DMS114 treated with DMSO at 0.1 percent for 48 hours (cell line): Measurements from ENCODE around the gene GPR87.
A peak's percentile ranks its signal among the peaks of the same experiment; 100 is the strongest.

ENCODE experiments used
- DNase-seq: peaks from one replicate; lab custom pipeline; 2025; ENCODE audit not compliant: unreplicated experiment; lab: John Stamatoyannopoulos, UW

GPR87 gene

DNA sequence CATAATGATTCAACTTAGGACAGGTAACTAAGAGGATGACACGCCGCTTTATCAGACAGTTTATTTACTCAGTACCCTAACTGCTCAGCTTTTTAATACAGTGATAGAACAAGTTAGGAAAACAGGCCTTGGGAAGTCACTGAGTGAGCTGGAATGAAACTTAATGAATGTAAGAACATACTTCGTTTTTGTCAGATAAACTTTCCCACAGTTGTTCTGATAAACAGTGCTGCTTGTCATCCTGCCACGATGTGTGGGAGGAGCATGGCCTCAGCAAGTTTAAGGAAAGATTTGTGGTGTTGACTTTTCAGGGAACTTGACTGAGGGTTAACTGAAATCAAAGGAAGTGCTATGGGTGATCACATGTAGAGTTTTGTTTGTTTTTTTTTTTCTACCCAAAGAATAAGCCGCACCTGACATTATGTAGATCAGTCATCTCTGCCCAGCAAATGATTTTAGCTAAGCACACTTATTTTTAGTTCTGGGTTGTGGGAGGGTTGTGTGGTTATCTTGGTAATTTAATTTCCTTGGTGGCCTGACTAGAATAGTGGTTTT is 32.6 kb downstream of the GPR87 start:
- no peak for DNase-seq

- no peak for DNase-seq
These were observed 33.2 kb downstream of the GPR87 start for GRCh38 chr3:151283387-151283786.

- peak; percentile 62 for DNase-seq
These were observed 33.7 kb downstream of the GPR87 start for GRCh38 chr3:151282921-151283320.

DNA sequence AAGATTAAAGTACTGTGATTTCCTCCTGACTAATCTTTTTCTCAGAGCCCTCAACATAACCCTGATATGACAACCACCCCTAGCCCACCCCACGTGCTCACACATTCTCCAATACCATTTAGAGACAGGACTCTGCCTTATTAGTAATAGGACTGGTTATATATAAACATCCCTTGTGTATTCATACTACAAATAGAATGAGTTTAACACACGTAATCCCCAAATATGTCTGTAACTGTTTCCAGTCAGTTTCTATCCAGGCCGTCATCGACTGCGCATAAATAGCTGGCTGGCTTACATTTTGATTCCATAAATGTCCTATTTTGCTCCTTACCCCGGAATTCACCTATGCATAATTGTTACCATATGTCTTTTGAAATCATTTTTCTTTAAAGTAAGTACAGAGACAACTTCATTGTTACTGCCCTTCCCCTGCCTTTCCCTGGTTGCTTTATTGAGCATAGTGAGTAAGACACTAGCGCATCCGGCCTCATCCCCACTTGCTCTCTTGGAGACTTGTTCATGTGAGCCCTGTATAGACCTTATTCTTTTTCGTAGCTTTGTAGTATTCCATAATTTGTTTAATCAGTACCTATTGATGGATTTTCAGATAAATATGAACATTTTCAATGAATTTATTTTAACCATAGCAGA is 34.8 kb downstream of the GPR87 start:
- DNase-seq = no peak

GRCh38 chr3:151278230-151278629 is 38.4 kb downstream of the GPR87 start, which contains the start of gene P2RY14:
Gene P2RY14 (minus strand): TSS chr3:151278542. CDS start chr3:151214316, 64,226 bp downstream.
- DNase-seq = no peak

DNA sequence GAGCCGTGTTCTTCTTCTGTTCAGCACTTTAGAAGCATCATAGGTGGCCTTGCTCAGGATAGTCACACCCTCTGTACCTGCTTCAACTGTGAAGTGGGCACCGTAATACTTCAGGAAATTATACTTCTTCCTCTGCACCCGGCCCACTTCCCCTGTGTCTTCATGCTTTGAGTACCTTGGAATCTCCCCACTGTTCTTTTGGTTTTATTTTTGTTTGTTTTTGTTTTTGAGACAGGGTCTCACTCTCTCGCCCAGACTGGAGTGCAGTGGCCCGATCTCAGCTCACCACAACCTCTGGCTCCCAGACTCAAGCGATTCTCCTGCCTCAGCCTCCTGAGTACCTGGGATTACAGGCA is 40.0 kb downstream of the GPR87 start:
- DNase-seq = no peak

GRCh38 chr3:151276038-151276686 is 40.5 kb downstream of the GPR87 start:
- DNase-seq = no peak

DNA sequence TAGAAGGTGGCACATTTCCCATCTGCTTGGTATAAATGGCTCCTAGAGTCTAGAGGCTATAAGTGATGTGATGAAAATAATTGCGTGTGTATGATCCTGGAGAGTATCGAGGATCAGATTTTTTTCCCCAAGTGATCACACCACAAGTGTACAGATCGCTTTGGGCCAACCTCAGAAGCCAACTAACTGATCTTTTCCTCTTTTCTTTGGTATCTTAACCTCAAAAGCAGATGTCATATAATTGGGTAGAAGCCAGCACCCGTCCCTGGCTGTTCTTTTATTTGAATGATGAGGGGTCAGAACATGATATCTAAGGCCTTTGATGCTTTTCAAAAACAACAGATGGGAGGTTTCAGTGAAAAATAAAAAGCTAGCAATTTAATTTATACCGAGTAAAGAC is 41.5 kb downstream of the GPR87 start:
- no peak for DNase-seq

- DNase-seq = no peak
These were observed 47.0 kb downstream of the GPR87 start for GRCh38 chr3:151269631-151270030.

DNA sequence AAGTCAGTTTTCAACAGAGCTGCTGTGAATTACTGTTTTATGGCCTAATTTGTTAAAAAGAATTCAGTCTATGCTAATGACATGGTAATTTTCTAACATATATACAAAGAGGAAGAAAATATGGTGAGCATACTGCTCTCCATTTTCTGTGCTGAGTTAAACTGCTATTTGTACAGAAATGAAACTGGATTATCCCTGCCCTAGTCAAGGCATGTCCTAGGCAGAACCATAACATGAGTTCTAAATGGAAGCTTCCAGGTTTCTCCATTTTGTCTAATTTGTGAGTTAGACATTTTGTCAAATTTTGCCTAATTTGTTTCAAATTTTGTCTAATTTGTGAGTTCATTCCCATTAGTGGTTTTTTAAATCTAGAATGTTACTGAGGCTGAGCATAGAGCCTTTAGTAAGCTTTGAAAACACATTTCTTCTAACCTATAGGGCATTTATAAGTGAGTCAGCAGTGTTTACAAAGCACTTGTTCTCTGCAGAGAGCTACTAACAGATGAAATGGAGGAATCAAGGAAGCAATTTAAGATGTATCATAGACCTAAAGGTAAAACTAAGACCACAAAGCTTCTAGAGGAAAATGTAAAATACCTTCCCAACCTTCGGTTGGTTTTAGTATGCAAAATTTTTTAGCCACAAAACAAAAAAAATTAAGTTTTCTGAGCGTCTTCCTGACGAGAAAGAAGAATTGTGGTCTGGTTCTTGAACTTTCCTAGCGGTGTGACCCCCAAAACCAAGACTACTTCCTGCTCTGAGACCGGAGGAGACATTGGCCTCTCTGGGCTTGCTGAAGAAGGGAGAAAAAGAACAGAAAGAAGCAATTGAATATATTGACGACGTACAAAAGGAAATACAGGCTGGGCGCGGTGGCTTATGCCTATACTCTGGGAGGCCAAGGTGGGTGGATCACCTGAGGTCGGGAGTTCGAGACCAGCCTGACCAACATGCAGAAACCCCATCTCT is 48.1 kb downstream of the GPR87 start:
- DNase-seq = no peak

GRCh38 chr3:151267066-151267465 is 49.6 kb downstream of the GPR87 start:
- no peak for DNase-seq

GRCh38 chr3:151265866-151266265 is 50.8 kb downstream of the GPR87 start:
- no peak for DNase-seq

GRCh38 chr3:151265166-151265565 is 51.5 kb downstream of the GPR87 start:
- DNase-seq = no peak

- DNase-seq = no peak
These were observed 52.0 kb downstream of the GPR87 start for GRCh38 chr3:151264605-151265004.

- no peak for DNase-seq
These were observed 53.6 kb downstream of the GPR87 start for GRCh38 chr3:151262871-151263525.

GRCh38 chr3:151259664-151260063 is 57.0 kb downstream of the GPR87 start:
- no peak for DNase-seq

DNA sequence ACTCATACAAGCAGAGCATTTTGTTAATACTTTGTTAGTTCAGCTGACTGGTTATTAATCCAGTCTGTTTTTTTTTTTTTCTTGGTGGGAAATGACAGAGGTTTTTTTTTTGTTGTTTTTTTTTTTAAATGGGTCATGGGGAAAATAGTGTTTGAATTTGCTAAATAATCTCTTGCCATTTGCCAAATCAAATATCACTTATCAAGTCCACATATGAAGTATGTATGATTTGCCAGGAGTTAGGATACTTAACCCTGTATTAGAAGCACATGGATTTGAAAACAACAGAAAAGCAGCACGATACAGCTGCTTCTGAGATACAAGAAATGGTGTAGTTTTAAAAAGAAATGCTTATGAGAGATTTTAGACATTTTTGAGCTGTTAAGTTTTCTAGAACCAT is 59.9 kb downstream of the GPR87 start:
- no peak for DNase-seq

DNA sequence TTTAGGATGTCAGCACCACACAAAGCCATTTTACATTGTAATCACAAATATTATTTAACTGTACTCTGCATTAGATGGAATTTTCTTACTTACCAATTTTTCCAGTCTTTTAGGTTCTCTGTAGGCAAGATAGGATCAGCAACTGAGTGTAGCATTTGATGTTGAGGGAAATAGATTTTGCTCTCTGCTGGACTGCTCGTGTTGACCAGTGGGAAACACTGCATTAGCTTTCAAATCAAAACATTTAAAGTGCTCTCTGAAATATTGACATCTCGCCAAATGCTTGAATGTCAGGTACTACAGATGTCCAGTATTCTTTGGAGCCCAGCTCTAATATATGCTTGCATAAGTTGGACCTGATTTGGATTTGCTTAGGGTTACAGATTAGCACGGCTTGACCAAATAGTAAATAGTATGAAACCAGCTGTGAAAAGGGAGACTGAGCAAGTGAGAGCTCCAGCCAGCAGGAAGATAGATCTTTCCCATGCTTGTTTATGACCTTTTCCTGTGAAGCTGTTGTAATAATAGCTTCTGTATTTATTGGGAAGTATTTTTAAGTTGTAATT is 67.8 kb downstream of the GPR87 start:
- no peak for DNase-seq
